Measurements from ENCODE around the gene TNFRSF8. TPM values are rescaled to one million over a fixed set of nuclear protein-coding genes. Genes with fewer than 3 reads are reported as not detected.
A peak's percentile ranks its signal among the peaks of the same experiment; 100 is the strongest.

Gene TNFRSF8
- total and polyA plus RNA-seq, 5 experiments from 2014 or later, result not detected

DNA sequence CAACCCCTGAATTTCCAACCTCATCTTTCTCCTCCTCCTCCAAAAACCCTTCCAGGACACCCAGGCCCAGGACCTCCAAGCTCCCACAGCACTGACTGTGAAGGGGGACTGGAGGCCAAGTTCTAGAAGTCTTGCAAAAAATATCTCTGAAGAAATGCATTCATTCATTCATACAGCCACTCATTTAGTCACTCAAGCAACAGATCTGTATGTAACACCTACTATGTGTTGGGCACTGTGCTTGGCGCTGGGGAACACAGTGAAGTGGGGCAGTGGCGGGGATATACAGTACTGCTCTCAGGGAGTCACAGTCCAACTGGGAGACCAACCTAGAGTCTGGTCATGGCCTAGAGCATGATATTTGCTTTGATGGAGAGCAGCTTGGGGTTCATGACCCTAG is 88.4 kb downstream of the TNFRSF8 start:
- H3K27ac Mint-ChIP-seq, result peak overlapping the region; percentile 90 to 99 (median 96)
- ATAC-seq, result no peak
- H3K36me3 Mint-ChIP-seq, result peaks cover 0 to 4% (median 3%) of the 10 kb centered on the region in 3 donors
- peak overlapping the region; percentile 1 to 85 (median 77) for H3K4me3 Mint-ChIP-seq
- POLR2A ChIA-PET, result interaction anchor here (0.6 to 8.7 kb wide), 13 partner anchors 10 to 242 kb away, joined by 4 to 119 read pairs (median 22); partner anchors contain the start of gene TNFRSF1B
- peaks cover 45 to 87% (median 81%) of the 10 kb centered on the region in 4 donors for H3K4me1 Mint-ChIP-seq
- DNase-seq, result peak in 1 of 10 donors; percentile 38
- no peaks in the 10 kb centered on the region for H3K27me3 Mint-ChIP-seq
- H3K9me3 Mint-ChIP-seq, result peaks cover 0 to 9% (median 0%) of the 10 kb centered on the region in 9 donors

DNA sequence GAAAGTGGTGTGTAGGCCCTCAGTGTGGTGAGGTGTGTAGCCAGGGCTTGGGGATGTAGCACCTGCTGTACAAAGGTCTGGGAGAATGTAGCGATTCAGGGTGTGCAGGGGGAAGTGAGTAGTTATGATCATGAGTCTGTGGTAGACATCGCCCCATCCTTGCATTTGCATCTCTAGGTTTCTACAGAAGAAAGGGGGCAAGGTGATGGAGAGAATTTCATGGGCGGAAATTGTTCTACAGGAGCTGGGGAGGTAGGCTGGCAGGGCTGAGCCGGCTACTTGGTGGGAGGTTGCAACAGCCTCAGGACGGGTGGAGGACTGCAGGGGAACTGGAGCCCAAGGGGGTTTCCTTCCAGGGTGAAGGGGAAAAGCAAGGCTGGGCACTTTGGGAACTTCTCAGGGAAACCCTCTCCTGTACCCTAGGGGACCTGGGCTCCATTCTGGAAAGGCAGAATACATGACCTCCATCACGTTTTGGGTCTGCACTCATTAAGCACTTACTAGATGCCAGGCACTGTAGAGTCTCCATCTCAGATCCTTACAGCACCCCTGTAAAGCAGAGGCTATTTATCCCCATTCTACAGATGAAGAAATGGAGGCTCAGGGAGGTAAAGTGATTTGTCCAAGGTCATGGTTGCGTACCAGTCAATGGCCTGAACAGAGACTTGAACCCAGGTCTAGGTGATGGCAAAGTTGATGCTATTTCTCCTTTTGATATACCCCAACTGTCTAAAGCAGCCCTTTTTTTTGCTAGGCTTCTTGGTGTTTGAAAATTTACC is 89.2 kb downstream of the TNFRSF8 start:
- H3K27ac Mint-ChIP-seq, result peak overlapping the region; percentile 84 to 99 (median 96)
- H3K36me3 Mint-ChIP-seq, result peaks cover 0 to 4% (median 3%) of the 10 kb centered on the region in 3 donors
- H3K4me3 Mint-ChIP-seq, result peak overlapping the region; percentile 27 to 82 (median 62)
- ATAC-seq, result peak in 1 of 2 donors; percentile 24
- POLR2A ChIA-PET, result interaction anchor here (0.8 to 8.7 kb wide), 7 partner anchors 9 to 33 kb away, joined by 4 to 119 read pairs (median 35); partner anchors contain the start of gene TNFRSF1B
- peaks cover 0 to 9% (median 0%) of the 10 kb centered on the region in 9 donors for H3K9me3 Mint-ChIP-seq
- DNase-seq, result no peak
- H3K4me1 Mint-ChIP-seq, result peaks cover 42 to 85% (median 77%) of the 10 kb centered on the region in 4 donors
- H3K27me3 Mint-ChIP-seq, result no peaks in the 10 kb centered on the region

DNA sequence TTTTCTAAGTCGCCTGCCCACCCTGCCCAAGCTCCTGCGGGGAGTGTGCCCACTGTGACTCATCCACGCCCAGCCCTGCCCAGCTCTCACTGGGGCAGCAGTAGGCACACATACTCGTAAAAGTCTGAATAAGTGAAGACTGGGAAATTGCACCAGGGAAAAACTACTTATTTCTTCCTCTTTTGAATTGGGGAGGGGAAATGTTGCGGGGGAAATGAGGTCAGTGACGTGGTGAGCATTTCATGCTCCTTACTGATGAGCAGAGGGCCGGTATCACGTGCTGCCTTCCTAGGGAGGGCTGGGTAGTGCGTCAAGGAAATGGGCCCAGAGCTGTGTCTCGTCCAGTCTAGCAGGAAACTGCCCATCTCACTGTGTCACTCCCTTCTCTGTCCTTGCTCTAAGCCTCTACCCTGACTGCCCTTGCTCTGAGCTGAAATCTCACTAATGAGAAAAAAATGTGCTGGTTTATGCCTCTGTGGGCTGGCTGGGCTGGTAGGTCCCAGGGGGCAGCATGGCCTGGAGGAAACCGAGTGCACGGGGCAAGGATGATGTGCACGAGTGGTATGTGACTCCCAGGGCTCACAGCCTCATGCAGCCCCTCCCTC is 90.2 kb downstream of the TNFRSF8 start:
- POLR2A ChIA-PET, result interaction anchor here (0.8 to 8.7 kb wide), 3 partner anchors 13 to 23 kb away, joined by 6 to 119 read pairs (median 67); no protein-coding TSS in a partner anchor
- no peaks in the 10 kb centered on the region for H3K27me3 Mint-ChIP-seq

DNA sequence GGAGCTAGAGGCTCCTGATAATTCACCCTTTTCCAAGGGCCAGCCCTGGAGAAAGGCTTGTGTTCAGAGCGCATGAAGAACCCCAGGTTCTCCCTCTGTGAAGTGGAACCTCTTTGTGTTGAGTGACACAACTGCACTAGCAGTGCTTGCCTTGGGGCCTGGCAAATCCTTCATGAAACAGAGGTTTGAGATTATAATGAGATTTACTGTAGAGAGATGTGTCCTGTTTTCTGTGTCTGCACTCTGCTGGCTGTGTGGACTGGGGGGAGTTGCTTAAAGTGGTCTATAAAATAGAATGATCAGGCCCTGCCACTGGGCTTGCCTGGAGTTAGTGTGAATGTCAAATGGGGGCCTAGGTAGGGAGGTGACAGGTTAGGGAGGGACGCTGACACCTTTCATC is 92.2 kb downstream of the TNFRSF8 start:
- Mint-ChIP-seq H3K4me1 (peaks cover 42 to 79% (median 71%) of the 10 kb centered on the region in 4 donors), H3K4me3 (no peak overlapping the region), H3K27ac (peak overlapping the region in 5 of 10 donors; percentile 3 to 74 (median 70)), H3K9me3 (peaks cover 0 to 1% (median 0%) of the 10 kb centered on the region in 9 donors), H3K36me3 (peaks cover 0 to 3% (median 0%) of the 10 kb centered on the region in 3 donors), H3K27me3 (no peaks in the 10 kb centered on the region)
- ATAC-seq (no peak), DNase-seq (no peak)
- POLR2A ChIA-PET, result interaction anchor here (0.8 to 0.9 kb wide), 2 partner anchors 14 to 54 kb away, joined by 3 read pairs; no protein-coding TSS in a partner anchor

More for the DNA sequence above, 90.2 kb downstream of the TNFRSF8 start:
- peak overlapping the region in 6 of 10 donors; percentile 20 to 64 (median 50) for H3K4me3 Mint-ChIP-seq
- DNase-seq, result peak in 1 of 10 donors; percentile 41
- peaks cover 0 to 9% (median 0%) of the 10 kb centered on the region in 9 donors for H3K9me3 Mint-ChIP-seq
- no peak for ATAC-seq
- peak overlapping the region; percentile 17 to 98 (median 84) for H3K27ac Mint-ChIP-seq
- peaks cover 0 to 4% (median 3%) of the 10 kb centered on the region in 3 donors for H3K36me3 Mint-ChIP-seq
- H3K4me1 Mint-ChIP-seq, result peaks cover 47 to 85% (median 77%) of the 10 kb centered on the region in 4 donors

DNA sequence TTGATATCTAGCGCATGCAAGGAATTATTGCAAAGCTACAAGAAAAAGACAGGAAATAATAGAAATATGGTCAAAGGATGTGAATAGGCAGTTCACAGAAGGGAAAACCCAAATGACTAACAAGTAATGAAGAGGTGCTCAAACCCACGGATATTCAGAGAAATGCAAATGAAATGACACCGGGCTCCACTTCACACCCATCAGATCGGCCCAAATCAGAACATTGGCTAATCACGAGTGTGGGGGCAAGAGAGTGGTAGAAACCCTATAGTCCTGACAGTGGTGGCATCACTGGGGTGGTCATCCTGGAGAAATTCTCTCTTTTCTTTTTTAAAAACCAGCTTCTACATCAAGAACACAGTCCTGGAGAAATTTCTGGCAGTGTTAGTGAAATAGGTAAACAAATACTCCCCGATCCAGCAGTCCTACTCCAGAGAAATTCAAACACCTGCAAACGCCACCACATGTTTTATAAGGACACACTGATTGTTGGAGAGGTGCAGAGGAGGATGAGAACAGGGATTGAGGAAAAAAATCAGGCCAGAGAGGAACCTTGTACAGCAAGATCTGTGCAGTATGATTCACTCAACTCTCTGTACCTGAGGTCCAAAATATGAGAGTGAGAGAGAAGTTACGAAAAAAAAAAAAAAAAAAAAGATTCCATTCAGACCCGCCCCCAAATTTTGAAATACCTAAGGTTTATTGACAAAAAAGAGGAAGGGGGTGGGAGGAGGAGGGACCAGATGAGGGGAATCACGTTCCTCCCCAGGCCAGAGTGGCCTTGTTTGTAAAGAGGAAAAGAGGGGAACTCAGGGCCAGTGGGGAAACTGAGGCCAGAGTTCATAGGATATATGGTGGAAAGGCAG is 94.5 kb downstream of the TNFRSF8 start:
- POLR2A ChIA-PET, result interaction anchor here (0.9 to 1.5 kb wide), 4 partner anchors 9 to 20 kb away, joined by 3 to 5 read pairs (median 4); partner anchors contain the start of gene TNFRSF1B
- H3K9me3 Mint-ChIP-seq, result peaks cover 0 to 1% (median 0%) of the 10 kb centered on the region in 9 donors
- H3K36me3 Mint-ChIP-seq, result no peaks in the 10 kb centered on the region
- peak overlapping the region; percentile 52 to 85 (median 69) for H3K4me3 Mint-ChIP-seq
- ATAC-seq (peak in 1 of 2 donors; percentile 42), DNase-seq (peak in 1 of 10 donors; percentile 13)
- peak overlapping the region; percentile 8 to 92 (median 78) for H3K27ac Mint-ChIP-seq
- H3K27me3 Mint-ChIP-seq, result no peaks in the 10 kb centered on the region
- peaks cover 36 to 79% (median 71%) of the 10 kb centered on the region in 4 donors for H3K4me1 Mint-ChIP-seq

DNA sequence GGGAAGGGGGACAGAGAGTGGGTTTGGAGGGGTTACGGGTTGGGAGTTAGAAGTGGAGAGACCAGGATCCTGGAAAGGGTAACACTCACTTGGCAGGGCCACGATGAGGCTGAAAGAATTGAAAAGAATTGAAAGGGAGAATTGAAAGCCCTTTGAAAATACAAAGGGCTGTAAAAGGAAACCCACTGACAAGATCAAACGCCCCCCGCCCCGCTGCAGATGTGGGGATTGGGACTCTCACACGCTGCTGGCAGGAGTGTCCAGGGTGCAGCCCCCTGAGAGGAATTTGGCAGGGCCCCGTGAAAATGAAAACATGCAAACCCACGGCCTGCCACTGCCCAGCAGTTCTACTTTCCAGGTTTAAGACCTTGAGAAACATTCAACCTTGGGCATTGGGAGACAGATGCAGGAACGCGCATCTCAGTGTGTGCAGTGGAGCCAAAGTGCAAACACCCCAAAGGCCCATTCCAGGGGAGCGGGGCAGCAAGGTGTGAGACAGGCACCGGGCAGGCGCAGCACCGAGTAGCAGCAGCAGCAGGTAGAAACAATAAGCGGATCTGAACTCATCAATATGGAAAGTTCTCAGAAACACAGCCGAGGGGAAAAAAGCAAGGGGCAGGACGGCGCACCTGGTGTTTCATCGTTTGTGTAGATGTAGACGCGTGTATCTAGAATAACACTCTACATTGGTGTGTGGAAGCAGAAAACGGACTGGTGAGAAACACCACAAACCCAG is 95.4 kb downstream of the TNFRSF8 start:
- H3K27me3 Mint-ChIP-seq, result no peaks in the 10 kb centered on the region
- H3K9me3 Mint-ChIP-seq, result peaks cover 0 to 1% (median 0%) of the 10 kb centered on the region in 9 donors
- ATAC-seq (peak in 1 of 2 donors; percentile 35), DNase-seq (peak in 2 of 10 donors; percentile 24 to 51)
- peak overlapping the region; percentile 47 to 85 (median 69) for H3K4me3 Mint-ChIP-seq
- peak overlapping the region; percentile 63 to 91 (median 83) for H3K27ac Mint-ChIP-seq
- H3K4me1 Mint-ChIP-seq, result peaks cover 34 to 79% (median 72%) of the 10 kb centered on the region in 4 donors
- H3K36me3 Mint-ChIP-seq, result no peaks in the 10 kb centered on the region
- POLR2A ChIA-PET, result interaction anchor here (0.7 to 5.5 kb wide), 2 partner anchors 8 to 180 kb away, joined by 3 to 77 read pairs; no protein-coding TSS in a partner anchor

DNA sequence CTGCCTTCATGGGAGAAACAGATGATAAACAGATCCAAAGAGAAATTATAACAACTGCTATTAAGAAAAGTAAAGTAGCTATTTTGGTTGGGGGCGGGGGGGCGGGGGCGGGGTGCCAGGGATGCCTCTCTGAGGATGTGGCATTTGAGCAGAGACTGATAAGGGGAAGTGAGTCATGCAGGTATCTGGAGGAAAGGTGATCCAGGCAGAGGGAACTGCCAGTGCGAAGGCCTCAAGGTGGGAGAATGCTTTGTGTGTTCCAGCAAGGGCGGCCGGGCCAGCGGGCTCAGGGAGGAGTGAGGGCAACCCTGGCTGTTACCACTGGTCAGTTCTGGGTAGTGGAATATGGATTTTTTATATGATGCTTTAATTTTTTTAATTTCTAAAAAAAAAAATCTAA is 96.7 kb downstream of the TNFRSF8 start:
- POLR2A ChIA-PET, result interaction anchor here (1.0 to 5.5 kb wide), 4 partner anchors 8 to 19 kb away, joined by 3 to 77 read pairs (median 24); no protein-coding TSS in a partner anchor
- Mint-ChIP-seq H3K27ac (peak overlapping the region in 5 of 10 donors; percentile 22 to 94 (median 71)), H3K4me3 (peak overlapping the region in 7 of 10 donors; percentile 19 to 72 (median 39)), H3K9me3 (peaks cover 0 to 1% (median 0%) of the 10 kb centered on the region in 9 donors), H3K36me3 (no peaks in the 10 kb centered on the region), H3K4me1 (peaks cover 33 to 88% (median 71%) of the 10 kb centered on the region in 4 donors), H3K27me3 (no peaks in the 10 kb centered on the region)
- peak in 1 of 10 donors; percentile 64 for DNase-seq
- ATAC-seq, result peak; percentile 20 to 54

DNA sequence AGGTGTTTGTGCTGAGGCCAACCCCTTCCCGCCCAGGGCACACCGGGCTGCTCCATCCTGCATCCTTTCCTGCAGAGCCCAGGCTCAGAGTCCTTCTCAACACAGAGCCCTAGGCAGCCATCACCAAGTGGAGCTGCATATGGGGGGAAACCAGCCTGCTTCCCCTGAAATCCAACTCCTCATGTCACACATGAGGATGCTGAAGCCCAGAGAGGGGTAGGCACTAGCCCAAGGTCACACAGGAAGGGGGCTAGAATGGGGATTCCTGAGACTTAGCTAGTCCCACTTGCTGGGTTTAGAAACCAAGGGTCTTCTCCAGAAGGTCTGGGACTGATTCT is 98.2 kb downstream of the TNFRSF8 start:
- peak in 1 of 2 donors; percentile 10 for ATAC-seq
- POLR2A ChIA-PET, result interaction anchor here (0.7 to 5.5 kb wide), 5 partner anchors 11 to 37 kb away, joined by 4 to 77 read pairs (median 5); no protein-coding TSS in a partner anchor
- H3K27me3 Mint-ChIP-seq, result no peaks in the 10 kb centered on the region
- no peaks in the 10 kb centered on the region for H3K36me3 Mint-ChIP-seq
- peak overlapping the region in 9 of 10 donors; percentile 18 to 73 (median 61) for H3K4me3 Mint-ChIP-seq
- peaks cover 33 to 84% (median 65%) of the 10 kb centered on the region in 4 donors for H3K4me1 Mint-ChIP-seq
- H3K9me3 Mint-ChIP-seq, result peaks cover 0 to 1% (median 0%) of the 10 kb centered on the region in 9 donors
- H3K27ac Mint-ChIP-seq, result peak overlapping the region in 8 of 10 donors; percentile 19 to 89 (median 77)
- peak in 1 of 10 donors; percentile 8 for DNase-seq

DNA sequence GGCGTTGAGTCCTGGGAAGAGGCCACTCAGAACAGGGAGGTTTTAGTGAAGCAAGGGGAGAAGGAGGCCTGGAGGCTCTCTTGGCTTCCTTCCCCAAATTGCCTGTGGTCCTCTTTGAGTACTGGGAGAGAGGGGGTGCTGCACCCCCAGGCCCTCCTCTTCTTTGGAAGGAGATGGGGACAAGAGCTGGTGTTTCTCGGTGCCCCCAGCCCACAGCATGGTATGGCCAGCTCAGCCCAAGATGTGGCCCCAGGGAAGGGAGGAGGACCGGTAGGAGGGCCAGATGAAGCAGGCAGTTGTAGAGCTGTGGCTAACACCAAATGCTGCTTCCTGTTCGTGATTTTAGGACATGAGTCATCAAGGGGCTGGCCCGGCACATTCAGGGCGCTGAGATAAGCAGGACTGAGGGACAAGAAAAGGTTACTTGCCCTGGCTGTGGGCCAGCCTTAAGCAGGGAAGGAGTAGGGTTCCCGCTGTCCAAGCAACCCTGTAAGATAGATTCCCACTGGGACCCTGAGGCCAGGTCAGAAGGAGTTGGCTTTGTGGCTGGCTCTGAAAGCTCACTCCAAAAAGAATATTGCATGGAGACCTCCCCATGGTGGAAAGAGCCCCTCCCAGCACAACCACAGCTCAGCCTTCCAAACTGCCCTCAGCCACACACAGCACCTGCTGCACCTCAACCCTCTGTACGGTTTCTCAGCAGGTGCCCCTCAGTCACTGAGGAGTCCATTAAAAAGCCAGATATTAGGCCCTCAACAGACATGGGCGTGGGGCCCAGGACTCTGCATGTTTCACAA is 98.8 kb downstream of the TNFRSF8 start:
- POLR2A ChIA-PET, result interaction anchor here (0.6 to 5.5 kb wide), 7 partner anchors 10 to 66 kb away, joined by 4 to 77 read pairs (median 4); no protein-coding TSS in a partner anchor
- DNase-seq (peak in 5 of 10 donors; percentile 27 to 79 (median 56)), ATAC-seq (peak; percentile 74 to 78)
- H3K4me3 Mint-ChIP-seq, result peak overlapping the region in 9 of 10 donors; percentile 18 to 73 (median 61)
- no peaks in the 10 kb centered on the region for H3K36me3 Mint-ChIP-seq
- H3K4me1 Mint-ChIP-seq, result peaks cover 36 to 84% (median 68%) of the 10 kb centered on the region in 4 donors
- H3K27ac Mint-ChIP-seq, result peak overlapping the region; percentile 43 to 89 (median 72)
- peaks cover 0 to 1% (median 0%) of the 10 kb centered on the region in 9 donors for H3K9me3 Mint-ChIP-seq
- H3K27me3 Mint-ChIP-seq, result no peaks in the 10 kb centered on the region

Data from naive thymus-derived CD8-positive, alpha-beta T cell (primary cell).